GM19023 (cell line): Measurements from ENCODE around the gene A2M.
A peak's percentile ranks its signal among the peaks of the same experiment; 100 is the strongest.

Experiments used
- ATAC-seq: cut with Tn5 transposase; IDR thresholded peaks from one replicate; pipeline ENCODE4 v1.9.1; 2021; ENCODE audit warnings: mild to moderate bottlenecking, moderate library complexity; ENCODE audit not compliant: unreplicated experiment

The A2M gene

GRCh38 chr12:9074484-9075137, 41.1 kb downstream of the A2M start:
- no peak for ATAC-seq

GRCh38 chr12:9073076-9073475, 42.6 kb downstream of the A2M start:
- no peak for ATAC-seq

- no peak for ATAC-seq
Measured at GRCh38 chr12:9072481-9073038, 43.2 kb downstream of the A2M start.

GRCh38 chr12:9071969-9072368, 43.8 kb downstream of the A2M start:
- ATAC-seq: no peak

- no peak for ATAC-seq
Measured at GRCh38 chr12:9071518-9071917, 44.2 kb downstream of the A2M start.

GRCh38 chr12:9070351-9070750, 45.4 kb downstream of the A2M start:
- ATAC-seq: no peak

- no peak for ATAC-seq
Measured at GRCh38 chr12:9068600-9068999, 47.1 kb downstream of the A2M start.

- no peak for ATAC-seq
Measured at GRCh38 chr12:9068086-9068485, 47.6 kb downstream of the A2M start.

GRCh38 chr12:9066755-9067423, 48.8 kb downstream of the A2M start:
- ATAC-seq: no peak

GRCh38 chr12:9066183-9066623, 49.5 kb downstream of the A2M start:
- no peak for ATAC-seq

GRCh38 chr12:9065607-9065856, 50.2 kb downstream of the A2M start:
- no peak for ATAC-seq

GRCh38 chr12:9064815-9065606, 50.7 kb downstream of the A2M start:
- ATAC-seq: no peak

- peak; percentile 73 for ATAC-seq
Measured at GRCh38 chr12:9064201-9064814, 51.4 kb downstream of the A2M start.

- ATAC-seq: no peak
Measured at GRCh38 chr12:9052610-9053009, 63.1 kb downstream of the A2M start.

GRCh38 chr12:9051158-9051550, 64.6 kb downstream of the A2M start:
- ATAC-seq: no peak

- no peak for ATAC-seq
Measured at GRCh38 chr12:9050521-9051157, 65.1 kb downstream of the A2M start.

- ATAC-seq: no peak
Measured at GRCh38 chr12:9049520-9050133, 66.1 kb downstream of the A2M start.

- no peak for ATAC-seq
Measured at GRCh38 chr12:9048930-9049329, 66.8 kb downstream of the A2M start.

GRCh38 chr12:9047105-9047504, 68.6 kb downstream of the A2M start:
- no peak for ATAC-seq

- ATAC-seq: no peak
Measured at GRCh38 chr12:9043766-9044165, 72.0 kb downstream of the A2M start.

GRCh38 chr12:9041321-9041720, 74.4 kb downstream of the A2M start:
- ATAC-seq: no peak
